ENCODE data around the gene PLCL1.

DNA sequence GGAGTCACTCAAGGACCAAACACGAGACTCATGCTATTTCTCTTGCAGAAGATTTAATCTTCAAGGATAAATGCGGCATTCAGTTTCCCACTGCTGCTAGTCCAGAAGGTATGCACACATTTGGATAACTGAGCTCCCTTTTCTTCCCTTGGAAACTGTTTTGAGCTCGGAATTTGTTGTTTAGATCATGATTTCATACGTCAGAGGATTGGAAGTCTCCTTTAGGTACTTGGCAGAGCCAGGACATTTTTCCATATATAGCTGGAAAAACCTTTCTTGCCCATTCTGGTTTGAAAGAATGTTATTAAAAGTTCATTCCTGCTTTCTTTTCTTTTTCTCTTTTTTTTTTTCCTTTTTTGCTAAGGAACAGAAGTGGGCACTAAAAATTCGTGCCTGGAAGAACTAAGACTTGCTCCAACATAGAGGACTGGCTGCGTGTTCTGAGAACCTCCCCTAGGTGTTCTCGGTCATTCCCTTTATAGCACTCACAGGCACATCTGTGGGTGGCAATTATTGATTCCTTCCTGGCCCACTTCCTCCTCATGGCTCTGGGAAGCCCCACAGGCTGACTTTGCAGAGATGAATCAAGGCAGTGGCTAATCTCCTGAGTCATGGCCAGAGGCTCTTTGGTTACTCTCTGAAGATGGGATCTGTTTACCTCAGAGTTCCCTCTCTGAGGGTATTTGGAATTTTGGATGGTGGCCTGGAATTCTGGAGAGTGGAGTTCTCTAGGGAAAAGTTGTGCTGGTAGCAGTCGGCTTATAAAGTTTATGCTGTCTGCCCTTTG, 104.8 kb downstream of the PLCL1 start:
- TF ChIP-seq, protein P1, sequence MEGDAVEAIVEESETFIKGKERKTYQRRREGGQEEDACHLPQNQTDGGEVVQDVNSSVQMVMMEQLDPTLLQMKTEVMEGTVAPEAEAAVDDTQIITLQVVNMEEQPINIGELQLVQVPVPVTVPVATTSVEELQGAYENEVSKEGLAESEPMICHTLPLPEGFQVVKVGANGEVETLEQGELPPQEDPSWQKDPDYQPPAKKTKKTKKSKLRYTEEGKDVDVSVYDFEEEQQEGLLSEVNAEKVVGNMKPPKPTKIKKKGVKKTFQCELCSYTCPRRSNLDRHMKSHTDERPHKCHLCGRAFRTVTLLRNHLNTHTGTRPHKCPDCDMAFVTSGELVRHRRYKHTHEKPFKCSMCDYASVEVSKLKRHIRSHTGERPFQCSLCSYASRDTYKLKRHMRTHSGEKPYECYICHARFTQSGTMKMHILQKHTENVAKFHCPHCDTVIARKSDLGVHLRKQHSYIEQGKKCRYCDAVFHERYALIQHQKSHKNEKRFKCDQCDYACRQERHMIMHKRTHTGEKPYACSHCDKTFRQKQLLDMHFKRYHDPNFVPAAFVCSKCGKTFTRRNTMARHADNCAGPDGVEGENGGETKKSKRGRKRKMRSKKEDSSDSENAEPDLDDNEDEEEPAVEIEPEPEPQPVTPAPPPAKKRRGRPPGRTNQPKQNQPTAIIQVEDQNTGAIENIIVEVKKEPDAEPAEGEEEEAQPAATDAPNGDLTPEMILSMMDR (IDR thresholded peaks at IDR 0.05 in 8 of 11, conservative IDR thresholded peaks at IDR 0.05 in 3 of 11) = no peak
- TF ChIP-seq POLR2A (IDR thresholded peaks at IDR 0.05) = no peak
